PFSK-1 (cell line): ENCODE results near the gene TPCN1.

Source experiments
- POLR2AphosphoS5 ChIP-seq: IDR thresholded peaks from 2 replicates; pipeline ENCODE4 v1.6.1; 2012; ENCODE audit warnings: low read depth, mild to moderate bottlenecking, control low read depth, low read length, moderate library complexity
- REST ChIP-seq, 2 experiments: IDR thresholded peaks; 2 replicates each; pipeline versions ENCODE4 v1.6.1 to v1.8.0; 2011 to 2012; ENCODE audit warnings: low read depth in 2 of 2, low read length in 2 of 2, control low read depth in 1 of 2, inconsistent platforms in 1 of 2, mild to moderate bottlenecking in 1 of 2, moderate library complexity in 1 of 2; ENCODE audit not compliant: insufficient read depth in 1 of 2
- TAF1 ChIP-seq: IDR thresholded peaks from 2 replicates; pipeline ENCODE4 v1.6.1; 2012; ENCODE audit warnings: low read length, control low read depth, borderline replicate concordance; ENCODE audit not compliant: insufficient read depth

- TF ChIP-seq POLR2AphosphoS5: no peak
- TF ChIP-seq REST (IDR thresholded peaks at IDR 0.05; ENCODE audit: insufficient read depth in 1 of 2, low read depth in 2 of 2, low read length in 2 of 2): no peak
- no peak for TF ChIP-seq TAF1
These were observed 65.4 kb downstream of the TPCN1 start for GRCh38 chr12:113286712-113287111.
